Activated B cell treated with CpG ODN at 0.5 μM for 24 hours (primary cell): Measurements from ENCODE around the gene CNTNAP2. TPM values are rescaled to one million over a fixed set of nuclear protein-coding genes. Genes with fewer than 3 reads are reported as not detected.

ENCODE experiments used
- ATAC-seq: fragments of 200-7000 bp; cut with Tn5 transposase; one replicate; pipeline ENCODE4 v1.10.0; 2021; ENCODE audit warnings: low read depth, mild to moderate bottlenecking, moderate library complexity
- CTCF ChIA-PET: fragments of 350-600 bp; sonication (Branson Sonifier 250); formaldehyde crosslinking; loops from one replicate; lab custom pipeline; 2021; ENCODE audit warnings: antibody characterized with exemption; lab: Charles Lee
- POLR2A ChIA-PET: fragments of 350-600 bp; sonication (Branson Sonifier 250); formaldehyde crosslinking; loops from one replicate; lab custom pipeline; 2021; ENCODE audit warnings: antibody characterized with exemption; lab: Charles Lee
- DNase-seq: peaks from one replicate; pipeline ENCODE4 v3.0.0; 2022
- H3K27ac Mint-ChIP-seq: one replicate; pipeline ENCODE4 v1.8.0; 2020; ENCODE audit warnings: mixed read lengths
- H3K27me3 Mint-ChIP-seq: one replicate; pipeline ENCODE4 v1.8.0; 2021; ENCODE audit warnings: mixed read lengths
- H3K36me3 Mint-ChIP-seq: one replicate; pipeline ENCODE4 v1.8.0; 2021; ENCODE audit warnings: low read depth, mixed read lengths
- H3K4me1 Mint-ChIP-seq: one replicate; pipeline ENCODE4 v1.8.0; 2021; ENCODE audit warnings: mixed read lengths
- H3K4me3 Mint-ChIP-seq: one replicate; pipeline ENCODE4 v1.8.0; 2020; ENCODE audit warnings: mild to moderate bottlenecking, mixed read lengths
- H3K9me3 Mint-ChIP-seq: one replicate; pipeline ENCODE4 v1.8.0; 2020; ENCODE audit warnings: mixed read lengths
- CTCF ChIP-seq: fragments of 200-600 bp; IDR thresholded peaks from one replicate; pipeline ENCODE4 v1.8.0; 2022; ENCODE audit warnings: antibody characterized with exemption, mild to moderate bottlenecking
- intact Hi-C: fragments of 100-400 bp; cut with micrococcal nuclease; formaldehyde crosslinking; loops from one replicate; pipeline ENCODE4 v1.15.1; 2024
- total RNA-seq: library from RNA; stranded (reverse); gene quantifications from 2 replicates; pipeline ENCODE4 v1.2.3, GENCODE V29; 2022

Gene CNTNAP2
- total RNA-seq, 1 donor from 2014 or later: 0.84 TPM

GRCh38 chr7:148155000-148155399, 2038.4 kb downstream of the CNTNAP2 start:
- H3K27me3 Mint-ChIP-seq: peaks cover 1% of the 10 kb centered on the region

GRCh38 chr7:148155826-148156225, 2039.2 kb downstream of the CNTNAP2 start:
- peaks cover 3% of the 10 kb centered on the region for H3K9me3 Mint-ChIP-seq
- H3K27ac Mint-ChIP-seq: no peak overlapping the region
- H3K4me3 Mint-ChIP-seq: no peak overlapping the region
- intact Hi-C loops: no loop called here
- DNase-seq (no peak), ATAC-seq (no peak)
- H3K36me3 Mint-ChIP-seq: no peaks in the 10 kb centered on the region
- POLR2A ChIA-PET: no interaction called here
- CTCF ChIA-PET: no interaction called here
- TF ChIP-seq CTCF: no peak
- H3K27me3 Mint-ChIP-seq: peaks cover 1% of the 10 kb centered on the region
- H3K4me1 Mint-ChIP-seq: no peaks in the 10 kb centered on the region

More at GRCh38 chr7:148155000-148155399, 2038.4 kb downstream of the CNTNAP2 start:
- CTCF ChIA-PET: no interaction called here
- H3K36me3 Mint-ChIP-seq: no peaks in the 10 kb centered on the region
- H3K9me3 Mint-ChIP-seq: peaks cover 3% of the 10 kb centered on the region
- TF ChIP-seq CTCF: no peak
- POLR2A ChIA-PET: no interaction called here
- no peaks in the 10 kb centered on the region for H3K4me1 Mint-ChIP-seq
- no peak overlapping the region for H3K4me3 Mint-ChIP-seq
- ATAC-seq: no peak
- intact Hi-C loops: no loop called here
- DNase-seq: no peak
- H3K27ac Mint-ChIP-seq: no peak overlapping the region

GRCh38 chr7:148156233-148156632, 2039.6 kb downstream of the CNTNAP2 start:
- Mint-ChIP-seq H3K9me3 (peaks cover 3% of the 10 kb centered on the region), H3K4me1 (no peaks in the 10 kb centered on the region), H3K36me3 (no peaks in the 10 kb centered on the region), H3K27me3 (peaks cover 1% of the 10 kb centered on the region), H3K27ac (no peak overlapping the region), H3K4me3 (no peak overlapping the region)
- CTCF ChIA-PET: no interaction called here
- POLR2A ChIA-PET: no interaction called here
- no peak for TF ChIP-seq CTCF
- ATAC-seq (no peak), DNase-seq (no peak)
- intact Hi-C loops: no loop called here

GRCh38 chr7:148159331-148159730, 2042.7 kb downstream of the CNTNAP2 start:
- CTCF ChIA-PET: no interaction called here
- ATAC-seq (no peak), DNase-seq (no peak)
- no peaks in the 10 kb centered on the region for H3K36me3 Mint-ChIP-seq
- no peaks in the 10 kb centered on the region for H3K4me1 Mint-ChIP-seq
- no peak for TF ChIP-seq CTCF
- no peaks in the 10 kb centered on the region for H3K27me3 Mint-ChIP-seq
- POLR2A ChIA-PET: no interaction called here
- intact Hi-C loops: no loop called here
- no peaks in the 10 kb centered on the region for H3K9me3 Mint-ChIP-seq
- no peak overlapping the region for H3K27ac Mint-ChIP-seq
- no peak overlapping the region for H3K4me3 Mint-ChIP-seq

- Mint-ChIP-seq H3K9me3 (no peaks in the 10 kb centered on the region), H3K4me1 (no peaks in the 10 kb centered on the region), H3K4me3 (no peak overlapping the region), H3K36me3 (no peaks in the 10 kb centered on the region), H3K27me3 (peaks cover 5% of the 10 kb centered on the region), H3K27ac (no peak overlapping the region)
- POLR2A ChIA-PET: no interaction called here
- DNase-seq: no peak
- intact Hi-C loops: no loop called here
- ATAC-seq: no peak
- CTCF ChIA-PET: no interaction called here
- no peak for TF ChIP-seq CTCF
These were observed 2045.2 kb downstream of the CNTNAP2 start for GRCh38 chr7:148161776-148162175.
